Mesenchymal stem cell (in vitro differentiated cells and primary cell): ENCODE results near the gene PCDHB16.
"Not testable (repeated sequence)": the region's sequence is repeated elsewhere in the genome, so short reads cannot be mapped to it uniquely, and the experiment has no call there.

Experiments used
- DNase-seq: peaks from one replicate; pipeline ENCODE4 v3.0.0-alpha.2; 2013
- H2AFZ ChIP-seq: one replicate; pipeline ENCODE4 v1.6.1; 2013; ENCODE audit warnings: low read depth, mild to moderate bottlenecking, control low read depth, inconsistent platforms, low read length, moderate library complexity
- H2AK5ac ChIP-seq: 2 replicates; pipeline ENCODE4 v1.6.1; 2013; ENCODE audit warnings: low read length, moderate library complexity, mild to moderate bottlenecking, inconsistent platforms; ENCODE audit not compliant: severe bottlenecking
- H2BK120ac ChIP-seq: one replicate; pipeline ENCODE4 v1.6.1; 2013; ENCODE audit warnings: low read depth, mild to moderate bottlenecking, inconsistent platforms, low read length, moderate library complexity
- H2BK12ac ChIP-seq, 2 experiments: one replicate each; pipeline ENCODE4 v1.6.1; 2013; ENCODE audit warnings: inconsistent platforms in 2 of 2, low read length in 2 of 2, mild to moderate bottlenecking in 2 of 2, moderate library complexity in 2 of 2, control low read depth in 1 of 2
- H2BK15ac ChIP-seq: one replicate; pipeline ENCODE4 v1.6.1; 2013; ENCODE audit warnings: mild to moderate bottlenecking, low read depth, inconsistent platforms; ENCODE audit not compliant: poor library complexity, severe bottlenecking
- H2BK5ac ChIP-seq: 2 replicates; pipeline ENCODE4 v1.6.1; 2013; ENCODE audit warnings: low read depth, mild to moderate bottlenecking, low read length, control low read depth, inconsistent platforms; ENCODE audit not compliant: poor library complexity, severe bottlenecking
- H3K14ac ChIP-seq, 2 experiments: one replicate each; pipeline ENCODE4 v1.6.1; 2013; ENCODE audit warnings: inconsistent platforms in 2 of 2, low read length in 2 of 2, control low read depth in 1 of 2, mild to moderate bottlenecking in 1 of 2, moderate library complexity in 1 of 2
- H3K18ac ChIP-seq, 2 experiments: one replicate each; pipeline ENCODE4 v1.6.1; 2013; ENCODE audit warnings: inconsistent platforms in 2 of 2, low read length in 2 of 2, control low read depth in 1 of 2, low read depth in 1 of 2, mild to moderate bottlenecking in 1 of 2
- H3K23ac ChIP-seq, 2 experiments: one replicate each; pipeline ENCODE4 v1.6.1; 2013; ENCODE audit warnings: inconsistent platforms in 2 of 2, low read length in 2 of 2, mild to moderate bottlenecking in 2 of 2, moderate library complexity in 2 of 2, control low read depth in 1 of 2
- H3K27ac ChIP-seq: 2 replicates; pipeline ENCODE4 v1.5.1; 2013; ENCODE audit warnings: mild to moderate bottlenecking, moderate library complexity, low read length, control low read depth, inconsistent platforms; ENCODE audit not compliant: poor library complexity, severe bottlenecking
- H3K27me3 ChIP-seq, 2 experiments: 2 replicates each; pipeline versions ENCODE4 v1.6.1 to v1.7.0; 2013; ENCODE audit warnings: low read length in 2 of 2, mild to moderate bottlenecking in 2 of 2, moderate library complexity in 2 of 2, control low read depth in 1 of 2, inconsistent platforms in 1 of 2; ENCODE audit not compliant: control insufficient read depth in 1 of 2, insufficient read depth in 1 of 2
- H3K36me3 ChIP-seq, 2 experiments: 2 replicates each; pipeline versions ENCODE4 v1.6.1 to v1.7.0; 2013; ENCODE audit warnings: low read length in 2 of 2, control low read depth in 1 of 2, inconsistent platforms in 1 of 2, low read depth in 1 of 2, mild to moderate bottlenecking in 1 of 2; ENCODE audit not compliant: insufficient read depth in 2 of 2, control insufficient read depth in 1 of 2
- H3K4ac ChIP-seq, 2 experiments: one replicate each; pipeline ENCODE4 v1.6.1; 2013; ENCODE audit warnings: inconsistent platforms in 2 of 2, low read length in 2 of 2, mild to moderate bottlenecking in 2 of 2, moderate library complexity in 2 of 2, control low read depth in 1 of 2, low read depth in 1 of 2
- H3K4me1 ChIP-seq: 2 replicates; pipeline ENCODE4 v1.6.1; 2013; ENCODE audit warnings: low read depth, low read length, control low read depth; ENCODE audit not compliant: control insufficient read depth, insufficient read depth
- H3K4me2 ChIP-seq: 2 replicates; pipeline ENCODE4 v1.6.1; 2013; ENCODE audit warnings: low read length, mild to moderate bottlenecking, inconsistent platforms; ENCODE audit not compliant: poor library complexity, severe bottlenecking
- H3K4me3 ChIP-seq, 2 experiments: 2 replicates each; pipeline versions ENCODE4 v1.5.1 to v1.7.0; 2013; ENCODE audit warnings: low read length in 2 of 2, mild to moderate bottlenecking in 2 of 2, control low read depth in 1 of 2, low read depth in 1 of 2; ENCODE audit not compliant: insufficient read depth in 1 of 2
- H3K79me1 ChIP-seq: replicated peaks from 2 replicates; pipeline ENCODE4 v1.6.1; 2013; ENCODE audit warnings: mild to moderate bottlenecking, control low read depth, low read length, inconsistent platforms; ENCODE audit not compliant: poor library complexity, severe bottlenecking
- H3K9ac ChIP-seq: 2 replicates; pipeline ENCODE4 v1.7.0; 2013; ENCODE audit warnings: mild to moderate bottlenecking, low read length, moderate library complexity
- H3K9me3 ChIP-seq: 2 replicates; pipeline ENCODE4 v1.7.0; 2013; ENCODE audit warnings: mild to moderate bottlenecking, low read length; ENCODE audit not compliant: control insufficient read depth
- H4K8ac ChIP-seq: one replicate; pipeline ENCODE4 v1.6.1; 2013; ENCODE audit warnings: inconsistent platforms, mild to moderate bottlenecking, low read length, moderate library complexity
- H4K91ac ChIP-seq: one replicate; pipeline ENCODE4 v1.6.1; 2013; ENCODE audit warnings: mild to moderate bottlenecking, low read length, inconsistent platforms
- WGBS: methylation state at CpG from one replicate; pipeline ENCODE4 v1.1.7; 2013; ENCODE audit warnings: mixed read lengths; 5-methylcytosine and 5-hydroxymethylcytosine counted together

PCDHB16 gene

GRCh38 chr5:141210849-141211248 is 28.7 kb downstream of the PCDHB16 start:
- not testable (repeated sequence) for H4K91ac ChIP-seq, H2AK5ac ChIP-seq, H3K36me3 ChIP-seq, H2BK5ac ChIP-seq, H3K27me3 ChIP-seq, H2BK15ac ChIP-seq, H3K4ac ChIP-seq, H3K14ac ChIP-seq, H3K18ac ChIP-seq, H3K4me3 ChIP-seq, H2BK12ac ChIP-seq, H3K9ac ChIP-seq, H3K27ac ChIP-seq, H3K4me1 ChIP-seq, H3K23ac ChIP-seq, H2AFZ ChIP-seq, H4K8ac ChIP-seq, H2BK120ac ChIP-seq, H3K79me1 ChIP-seq, H3K4me2 ChIP-seq, DNase-seq
- WGBS, result 91% methylated on average over 12 of the region's 27 CpGs
- peaks cover 68% of the 10 kb centered on the region for H3K9me3 ChIP-seq

GRCh38 chr5:141213656-141214339 is 31.6 kb downstream of the PCDHB16 start, which contains the start of gene PCDHB13:
Gene PCDHB13, plus strand, starts transcription at chr5:141213919. Its CDS starts 205 bp downstream, at chr5:141214124.
- H2BK15ac ChIP-seq, H3K27ac ChIP-seq, H2BK120ac ChIP-seq, H3K18ac ChIP-seq, H3K4me1 ChIP-seq, H3K4ac ChIP-seq, H3K79me1 ChIP-seq, H3K9ac ChIP-seq, H3K23ac ChIP-seq, H3K36me3 ChIP-seq, H3K27me3 ChIP-seq, H3K14ac ChIP-seq, H2AK5ac ChIP-seq, H2BK5ac ChIP-seq, H3K4me3 ChIP-seq, DNase-seq, H4K8ac ChIP-seq, H3K4me2 ChIP-seq, H2AFZ ChIP-seq, H4K91ac ChIP-seq, H2BK12ac ChIP-seq: not testable (repeated sequence)
- WGBS, result 70% methylated on average over 10 of the region's 18 CpGs
- peaks cover 68% of the 10 kb centered on the region for H3K9me3 ChIP-seq

GRCh38 chr5:141214583-141214982 is 32.4 kb downstream of the PCDHB16 start:
- H3K9me3 ChIP-seq, result peaks cover 68% of the 10 kb centered on the region
- H3K4me1 ChIP-seq, H2BK120ac ChIP-seq, H2AK5ac ChIP-seq, H3K14ac ChIP-seq, H3K18ac ChIP-seq, H3K4me3 ChIP-seq, H2AFZ ChIP-seq, H3K79me1 ChIP-seq, H4K8ac ChIP-seq, H2BK15ac ChIP-seq, H3K23ac ChIP-seq, H3K27me3 ChIP-seq, H3K9ac ChIP-seq, H3K4ac ChIP-seq, H3K36me3 ChIP-seq, DNase-seq, H3K4me2 ChIP-seq, H2BK5ac ChIP-seq, H4K91ac ChIP-seq, H2BK12ac ChIP-seq, H3K27ac ChIP-seq: not testable (repeated sequence)
- 90% methylated on average over 6 of the region's 12 CpGs for WGBS

GRCh38 chr5:141215504-141215903 is 33.3 kb downstream of the PCDHB16 start:
- not testable (repeated sequence) for H3K4ac ChIP-seq
- 89% methylated on average over 14 of the region's 40 CpGs for WGBS

More at GRCh38 chr5:141215504-141215903, 33.3 kb downstream of the PCDHB16 start:
- H3K27me3 ChIP-seq, H2BK120ac ChIP-seq, H2AK5ac ChIP-seq, H3K36me3 ChIP-seq, H3K4me1 ChIP-seq, H3K9ac ChIP-seq, H2BK15ac ChIP-seq, H3K79me1 ChIP-seq, H3K23ac ChIP-seq, H3K18ac ChIP-seq, H3K4me2 ChIP-seq, H2AFZ ChIP-seq, H3K4me3 ChIP-seq, H2BK5ac ChIP-seq, H3K27ac ChIP-seq, H4K91ac ChIP-seq, H4K8ac ChIP-seq, H3K14ac ChIP-seq, H2BK12ac ChIP-seq, DNase-seq: not testable (repeated sequence)
- peaks cover 74% of the 10 kb centered on the region for H3K9me3 ChIP-seq
